Heart right ventricle (tissue), 16 donors: ENCODE results near the gene SLC4A7. TPM values are rescaled to one million over a fixed set of nuclear protein-coding genes. Genes with fewer than 3 reads are reported as not detected.

ENCODE experiments used
- ATAC-seq, 8 donors: fragments of 200-7000 bp; cut with Tn5 transposase; one replicate each; pipeline ENCODE4 v1.9.1; 2020; ENCODE audit warnings: mild to moderate bottlenecking in 8 of 8, moderate library complexity in 8 of 8, moderate number of reproducible peaks in 1 of 8
- DNase-seq, 2 donors: peaks; one replicate each; pipeline ENCODE4 v3.0.0-alpha.2; 2020
- H3K27ac ChIP-seq, 10 donors: fragments of 200-600 bp; sonication (generic) in 2 of 10; one replicate each; pipeline versions ENCODE4 v1.5.0 to v1.8.0; 2020 to 2022; ENCODE audit warnings: mild to moderate bottlenecking in 3 of 10
- H3K27me3 ChIP-seq, 7 donors: fragments of 200-600 bp; one replicate each; pipeline ENCODE4 v1.8.0; 2021 to 2022; ENCODE audit warnings: mild to moderate bottlenecking in 2 of 7
- H3K36me3 ChIP-seq, 9 donors: fragments of 200-600 bp; sonication (generic) in 1 of 9; one replicate each; pipeline versions ENCODE4 v1.5.0 to v1.8.0; 2020 to 2022; ENCODE audit warnings: mild to moderate bottlenecking in 2 of 9
- H3K4me1 ChIP-seq, 9 donors: fragments of 200-600 bp; sonication (generic) in 1 of 9; one replicate each; pipeline versions ENCODE4 v1.5.0 to v1.8.0; 2020 to 2022; ENCODE audit warnings: mild to moderate bottlenecking in 4 of 9
- H3K4me3 ChIP-seq, 10 donors: fragments of 200-600 bp; sonication (generic) in 2 of 10; one replicate each; pipeline versions ENCODE4 v1.5.0 to v1.8.0; 2020 to 2022; ENCODE audit warnings: mild to moderate bottlenecking in 7 of 10, moderate library complexity in 2 of 10
- H3K9me3 ChIP-seq, 11 donors: fragments of 200-600 bp in 10 of 11; sonication (generic) in 2 of 11; one replicate each; pipeline versions ENCODE4 v1.5.0 to v1.8.0; 2013 to 2022; ENCODE audit warnings: mild to moderate bottlenecking in 2 of 11, control low read depth in 1 of 11, moderate library complexity in 1 of 11
- CTCF ChIP-seq, 9 donors: fragments of 200-600 bp; sonication (generic) in 2 of 9; IDR thresholded peaks; one replicate each; pipeline versions ENCODE4 v1.5.0 to v1.8.0; 2021 to 2022; ENCODE audit warnings: antibody characterized with exemption in 9 of 9, mild to moderate bottlenecking in 5 of 9, moderate library complexity in 1 of 9
- WGBS, 2 donors: extraction: QIAGEN DNeasy Blood & Tissue Kit; methylation state at CpG; one replicate each; pipeline ENCODE4 v1.1.7; 2013; ENCODE audit warnings: inconsistent platforms in 1 of 2; 5-methylcytosine and 5-hydroxymethylcytosine counted together
- intact Hi-C, 10 donors: fragments of 100-400 bp; cut with DNase I; formaldehyde crosslinking; loops; one replicate each; pipeline versions ENCODE4 v1.11.1 to v1.14.2; 2022
- polyA plus RNA-seq, 2 donors: library from polyadenylated mRNA; stranded (reverse); fragments of 200-250 nt; gene quantifications; one replicate each; pipeline ENCODE4 v1.2.3, GENCODE V29; 2013
- total RNA-seq, 10 donors: library from RNA; stranded (reverse); fragmentation: NEBNext Ultra II Directional in 3 of 10; extraction: Animal tissue kit (Norgen Biotek cat#: 25700) in 3 of 10; gene quantifications; one replicate each; pipeline versions ENCODE4 v1.2.1 to v1.2.4, GENCODE V29; 2021 to 2023
- donor health status: Arrhythmogenic right ventricular cardiomyopathy.
- donor health status: ischemic (EF 13 %, LVEDD 7.1; RV severe dilation, severe dysfunction).
- donor health status: healthy with polysubstance abuse.
- donor health status: DM: no; HTN: yes; CAD: no.
- donor health status: DM: no; HTN: no; CAD: no.
- donor health status: ischemic (EF 25% LVEDD 6.9; RV normal size, moderate dysfunction).
- donor health status: ischemic (EF 25% LVEDD 5.7; RV mildly dilated, moderate dysfunction).
- donor health status: healthy.
- donor health status: DM: yes; HTN: yes; CAD: no.
- donor health status: Ischemic cardiomyopathy.
- donor health status: ischemic (EF 35%, LVEDD 5.7; RV mildly dilated, moderate dysfunction).
- donor health status: nonischemic (EF 11% LVEDD 7.7; RV severe dilation, severe dysfunction).
- donor health status: DM: yes; HTN: yes; CAD: no.
- donor health status: PGD.
- donor health status: ischemic (EF 29% LVEDD 5.4; RV normal size, mild dysfunction).
- donor health status: nonischemic (EF 23%, LVEDD 6.1; RV moderate dilation, normal function).

Gene SLC4A7
- total and polyA plus RNA-seq, 12 donors = 3.0 to 18.7 (median 11.8) TPM

GRCh38 chr3:27507111-27507510, 22.9 kb upstream of the SLC4A7 start:
- ATAC-seq (no peak), DNase-seq (no peak)
- H3K27ac ChIP-seq = no peak overlapping the region
- WGBS, 2 donors = 72 to 81% methylated on average over 1 of the region's 1 CpG
- no peak overlapping the region for H3K4me3 ChIP-seq
- H3K36me3 ChIP-seq = no peaks in the 10 kb centered on the region
- H3K9me3 ChIP-seq = no peaks in the 10 kb centered on the region
- no peak for TF ChIP-seq CTCF (IDR thresholded peaks at IDR 0.05)
- intact Hi-C loops = no loop called here
- peaks cover 0 to 6% (median 0%) of the 10 kb centered on the region in 9 donors for H3K4me1 ChIP-seq
- H3K27me3 ChIP-seq = no peaks in the 10 kb centered on the region

- Histone ChIP-seq H3K4me3 (no peak overlapping the region), H3K9me3 (no peaks in the 10 kb centered on the region), H3K27me3 (no peaks in the 10 kb centered on the region), H3K27ac (no peak overlapping the region), H3K36me3 (no peaks in the 10 kb centered on the region), H3K4me1 (peaks cover 0 to 6% (median 0%) of the 10 kb centered on the region in 9 donors)
- intact Hi-C loops = no loop called here
- DNase-seq (no peak), ATAC-seq (no peak)
- 85 to 97% methylated on average over 1 of the region's 1 CpG for WGBS, 2 donors
- no peak for TF ChIP-seq CTCF (IDR thresholded peaks at IDR 0.05)
These were observed 20.6 kb upstream of the SLC4A7 start for GRCh38 chr3:27504749-27505148.

- TF ChIP-seq CTCF (IDR thresholded peaks at IDR 0.05) = no peak
- Histone ChIP-seq H3K9me3 (no peaks in the 10 kb centered on the region), H3K4me1 (peaks cover 0 to 4% (median 0%) of the 10 kb centered on the region in 9 donors), H3K4me3 (no peak overlapping the region), H3K27ac (no peak overlapping the region), H3K27me3 (no peaks in the 10 kb centered on the region), H3K36me3 (no peaks in the 10 kb centered on the region)
- DNase-seq (no peak), ATAC-seq (no peak)
- WGBS, 2 donors = 81 to 85% methylated on average over 5 of the region's 5 CpGs
- intact Hi-C loops = no loop called here
These were observed 19.3 kb upstream of the SLC4A7 start for GRCh38 chr3:27503526-27503925.

- TF ChIP-seq CTCF (IDR thresholded peaks at IDR 0.05) = no peak
- intact Hi-C loops = no loop called here
- DNase-seq (no peak), ATAC-seq (no peak)
- H3K36me3 ChIP-seq = no peaks in the 10 kb centered on the region
- H3K27me3 ChIP-seq = no peaks in the 10 kb centered on the region
- H3K4me3 ChIP-seq = no peak overlapping the region
- H3K4me1 ChIP-seq = peaks cover 0 to 4% (median 0%) of the 10 kb centered on the region in 9 donors
- H3K9me3 ChIP-seq = no peaks in the 10 kb centered on the region
- H3K27ac ChIP-seq = no peak overlapping the region
- 96 to 98% methylated on average over 3 of the region's 3 CpGs for WGBS, 2 donors
These were observed 17.6 kb upstream of the SLC4A7 start for GRCh38 chr3:27501759-27502158.
